ENCODE measurements around the gene IL12RB2. TPM values are rescaled to one million over a fixed set of nuclear protein-coding genes. Genes with fewer than 3 reads are reported as not detected.

IL12RB2 gene
- polyA plus RNA-seq, 3 donors, result not detected

DNA sequence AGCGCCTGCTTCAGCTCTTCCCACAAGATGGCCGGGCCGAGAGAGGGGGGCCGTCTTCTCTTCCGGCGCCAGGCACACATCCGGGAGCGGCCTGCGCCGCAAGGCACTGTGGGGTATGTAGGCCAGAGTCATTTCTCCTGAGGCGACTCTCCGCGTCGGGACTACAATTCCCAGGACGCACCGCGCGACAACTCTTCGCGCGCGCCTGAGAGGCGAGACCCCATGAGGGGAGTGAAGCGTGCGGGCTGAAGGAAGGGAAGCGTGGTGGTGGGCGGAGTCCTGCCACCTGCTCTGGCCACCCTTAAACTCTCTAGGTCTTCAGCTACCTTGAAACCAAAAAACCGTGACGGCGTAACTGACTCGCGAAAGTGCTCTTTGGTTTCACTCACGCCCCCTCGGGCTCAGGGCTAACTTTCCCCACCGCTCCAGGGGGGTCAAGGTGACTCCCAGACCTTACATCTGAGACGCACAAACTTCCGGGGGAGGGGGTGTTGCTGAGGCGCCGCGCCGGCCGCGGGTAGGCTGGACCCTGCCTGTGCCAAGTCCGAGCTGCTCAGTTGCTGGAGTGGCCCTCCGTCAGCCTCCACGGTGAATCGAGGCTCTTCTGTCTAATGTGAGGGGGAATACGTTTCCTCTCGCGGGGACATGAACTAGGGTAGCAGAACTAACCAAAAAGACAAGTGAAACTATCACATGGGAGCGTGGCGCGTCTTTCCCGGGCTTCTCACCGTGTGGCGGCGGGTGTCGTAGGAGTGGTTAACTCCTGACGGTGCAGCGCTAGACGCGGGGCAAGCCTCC lies 122.9 kb downstream of the IL12RB2 start, which contains the start of gene SERBP1:
SERBP1 (minus strand) TSS at position 45 of the 798 bp plus-strand sequence. CDS start 102 bp downstream, outside the sequence.
- peaks cover 7% of the 10 kb centered on the region in 2 donors for H3K36me3 Mint-ChIP-seq
- peak within 1 kb of the TSS; percentile 98 to 99 for H3K4me3 Mint-ChIP-seq
- H3K4me1 Mint-ChIP-seq, result peaks cover 57% of the 10 kb centered on the region
- Histone ChIP-seq H3K27me3 (ENCODE audit: control insufficient read depth in 2 of 2, insufficient read depth in 2 of 2, low read length in 2 of 2) (no peaks in the 10 kb centered on the region), H3K27ac (ENCODE audit: low read depth in 1 of 2, low read length in 2 of 2) (peak within 1 kb of the TSS; percentile 84 to 92), H3K36me3 (replicated peaks in 1 of 2; ENCODE audit: control insufficient read depth in 1 of 2, insufficient read depth in 2 of 2, low read length in 2 of 2) (peaks cover 6 to 7% of the 10 kb centered on the region in 2 donors), H3K9me3 (replicated peaks in 1 of 2; ENCODE audit: control insufficient read depth in 1 of 2, insufficient read depth in 1 of 2, low read length in 2 of 2) (no peaks in the 10 kb centered on the region), H3K4me2 (replicated peaks; ENCODE audit: extremely low read depth, low read length, poor library complexity, severe bottlenecking) (peak within 1 kb of the TSS; percentile 95), H4K20me1 (ENCODE audit: insufficient read depth, low read length) (peaks cover 41% of the 10 kb centered on the region), H3K4me1 (ENCODE audit: control insufficient read depth in 1 of 2, insufficient read depth in 2 of 2, low read length in 2 of 2) (peaks cover 29 to 55% of the 10 kb centered on the region in 2 donors), H3K79me2 (ENCODE audit: insufficient read depth, low read length) (peaks cover 47% of the 10 kb centered on the region), H2AFZ (ENCODE audit: insufficient read depth, low read depth, low read length, poor library complexity, severe bottlenecking) (peak within 1 kb of the TSS; percentile 95), H3K9ac (ENCODE audit: insufficient read depth, low read length, poor library complexity, severe bottlenecking) (peak within 1 kb of the TSS; percentile 85), H3K4me3 (replicated peaks in 1 of 3; ENCODE audit: low read depth in 2 of 3, low read length in 3 of 3) (peak within 1 kb of the TSS; percentile 65 to 97 (median 66))
- TF ChIP-seq, protein P1, sequence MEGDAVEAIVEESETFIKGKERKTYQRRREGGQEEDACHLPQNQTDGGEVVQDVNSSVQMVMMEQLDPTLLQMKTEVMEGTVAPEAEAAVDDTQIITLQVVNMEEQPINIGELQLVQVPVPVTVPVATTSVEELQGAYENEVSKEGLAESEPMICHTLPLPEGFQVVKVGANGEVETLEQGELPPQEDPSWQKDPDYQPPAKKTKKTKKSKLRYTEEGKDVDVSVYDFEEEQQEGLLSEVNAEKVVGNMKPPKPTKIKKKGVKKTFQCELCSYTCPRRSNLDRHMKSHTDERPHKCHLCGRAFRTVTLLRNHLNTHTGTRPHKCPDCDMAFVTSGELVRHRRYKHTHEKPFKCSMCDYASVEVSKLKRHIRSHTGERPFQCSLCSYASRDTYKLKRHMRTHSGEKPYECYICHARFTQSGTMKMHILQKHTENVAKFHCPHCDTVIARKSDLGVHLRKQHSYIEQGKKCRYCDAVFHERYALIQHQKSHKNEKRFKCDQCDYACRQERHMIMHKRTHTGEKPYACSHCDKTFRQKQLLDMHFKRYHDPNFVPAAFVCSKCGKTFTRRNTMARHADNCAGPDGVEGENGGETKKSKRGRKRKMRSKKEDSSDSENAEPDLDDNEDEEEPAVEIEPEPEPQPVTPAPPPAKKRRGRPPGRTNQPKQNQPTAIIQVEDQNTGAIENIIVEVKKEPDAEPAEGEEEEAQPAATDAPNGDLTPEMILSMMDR (IDR thresholded peaks at IDR 0.05), result no peak
- intact Hi-C loops (cut with micrococcal nuclease), result loop anchor here (10.0 kb wide), 2 partner anchors 254 to 506 kb away; partner anchors contain the start of genes DNAI4 (in 1 of the 2), GADD45A (in 1 of the 2) and MIER1 (in 1 of the 2)
- H3K27ac Mint-ChIP-seq, result peak within 1 kb of the TSS; percentile 93 to 99 (median 95)
- WGBS (ENCODE audit: insufficient coverage), result 1% methylated on average over 38 of the region's 62 CpGs
- H3K27me3 Mint-ChIP-seq (ENCODE audit: low read depth in 3 of 3), result peaks cover 0 to 2% (median 0%) of the 10 kb centered on the region in 3 donors
- peak; percentile 91 to 93 (median 92) for DNase-seq
- H3K9me3 Mint-ChIP-seq, result no peaks in the 10 kb centered on the region

DNA sequence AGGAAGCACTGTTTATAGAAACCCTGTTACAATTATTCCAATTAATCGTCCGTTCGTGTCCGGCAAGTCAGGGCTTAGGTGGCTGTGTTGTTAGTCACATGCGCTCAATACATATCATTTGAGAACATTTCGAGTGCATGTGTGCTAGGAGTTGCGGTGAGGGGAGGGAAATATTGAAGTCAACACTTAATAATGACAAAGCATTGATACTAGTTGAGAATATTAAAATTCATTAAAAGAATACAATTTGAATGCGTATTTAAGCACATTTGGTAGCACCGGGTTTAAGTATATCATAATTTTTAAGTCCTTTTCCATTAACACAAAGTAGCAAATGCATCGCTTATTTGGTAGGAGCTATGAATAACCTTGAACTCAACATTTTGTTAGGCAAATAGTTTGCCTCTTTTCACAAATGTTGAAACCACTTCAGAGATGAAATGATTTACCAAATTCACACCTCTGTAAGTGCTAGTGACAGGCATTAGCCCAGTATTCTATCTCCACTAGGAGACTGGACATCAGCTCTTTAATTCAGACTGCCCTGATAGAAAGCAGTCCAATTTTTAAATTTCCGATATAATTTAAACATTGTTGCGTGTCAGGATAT lies 123.6 kb downstream of the IL12RB2 start:
- Mint-ChIP-seq H3K27me3 (ENCODE audit: low read depth in 3 of 3) (no peaks in the 10 kb centered on the region), H3K27ac (peak overlapping the region; percentile 93 to 99 (median 95)), H3K36me3 (peaks cover under 1% of the 10 kb centered on the region in 2 donors), H3K4me3 (peak overlapping the region; percentile 98 to 99), H3K4me1 (peaks cover 57% of the 10 kb centered on the region), H3K9me3 (no peaks in the 10 kb centered on the region)
- H3K27ac ChIP-seq (ENCODE audit: low read depth in 1 of 2, low read length in 2 of 2), result peak overlapping the region; percentile 84 to 92
- H2AFZ ChIP-seq (ENCODE audit: insufficient read depth, low read depth, low read length, poor library complexity, severe bottlenecking), result peak overlapping the region; percentile 95
- H3K4me3 ChIP-seq (replicated peaks in 1 of 3; ENCODE audit: low read depth in 2 of 3, low read length in 3 of 3), result peak overlapping the region; percentile 65 to 97 (median 66)
- peaks cover 34% of the 10 kb centered on the region for H4K20me1 ChIP-seq (ENCODE audit: insufficient read depth, low read length)
- H3K4me2 ChIP-seq (replicated peaks; ENCODE audit: extremely low read depth, low read length, poor library complexity, severe bottlenecking), result peak overlapping the region; percentile 95
- no peak for DNase-seq
- H3K79me2 ChIP-seq (ENCODE audit: insufficient read depth, low read length), result peaks cover 40% of the 10 kb centered on the region
- intact Hi-C loops (cut with micrococcal nuclease), result loop anchor here (10.0 kb wide), 2 partner anchors 254 to 506 kb away; partner anchors contain the start of genes DNAI4 (in 1 of the 2), GADD45A (in 1 of the 2) and MIER1 (in 1 of the 2)
- peak overlapping the region; percentile 85 for H3K9ac ChIP-seq (ENCODE audit: insufficient read depth, low read length, poor library complexity, severe bottlenecking)
- 89% methylated on average over 2 of the region's 12 CpGs for WGBS (ENCODE audit: insufficient coverage)
- peaks cover 0 to under 1% of the 10 kb centered on the region in 2 donors for H3K36me3 ChIP-seq (replicated peaks in 1 of 2; ENCODE audit: control insufficient read depth in 1 of 2, insufficient read depth in 2 of 2, low read length in 2 of 2)
- no peaks in the 10 kb centered on the region for H3K9me3 ChIP-seq (replicated peaks in 1 of 2; ENCODE audit: control insufficient read depth in 1 of 2, insufficient read depth in 1 of 2, low read length in 2 of 2)
- no peaks in the 10 kb centered on the region for H3K27me3 ChIP-seq (ENCODE audit: control insufficient read depth in 2 of 2, insufficient read depth in 2 of 2, low read length in 2 of 2)
- TF ChIP-seq, protein P1 (IDR thresholded peaks at IDR 0.05), result no peak
- H3K4me1 ChIP-seq (ENCODE audit: control insufficient read depth in 1 of 2, insufficient read depth in 2 of 2, low read length in 2 of 2), result peaks cover 29 to 55% of the 10 kb centered on the region in 2 donors
